ENCODE measurements around the gene KLC3. TPM values are rescaled to one million over a fixed set of nuclear protein-coding genes. Genes with fewer than 3 reads are reported as not detected.

KLC3 gene
- polyA plus RNA-seq, 1 of the 3 experiments (the other 2 are of a cell fraction), result 1.2 TPM

DNA sequence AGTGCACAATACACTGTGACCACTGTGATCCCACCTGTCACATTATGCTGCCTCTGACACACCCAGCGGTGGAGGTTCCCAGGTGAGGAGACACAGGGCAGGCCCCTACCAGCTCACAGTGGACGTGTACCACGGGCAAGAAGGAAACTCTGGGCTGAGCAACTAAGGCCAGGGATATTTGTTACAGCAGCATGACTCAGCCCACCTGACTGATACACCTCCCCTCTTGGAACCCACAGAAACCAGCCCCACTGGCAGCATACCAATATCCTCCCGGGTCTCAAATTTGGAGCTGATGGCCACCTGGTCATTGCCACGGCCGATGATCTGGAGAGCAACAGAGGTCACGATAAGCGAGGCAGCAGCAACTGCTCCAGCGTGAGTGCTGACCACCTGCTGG, 14.9 kb downstream of the KLC3 start (continued):
- TF ChIP-seq USF1 (IDR thresholded peaks at IDR 0.05; ENCODE audit: borderline replicate concordance, low read depth), result no peak

- no peak overlapping the region for H3K4me3 ChIP-seq (ENCODE audit: low read depth in 2 of 2, low read length in 1 of 2)
- no peaks in the 10 kb centered on the region for H3K27me3 ChIP-seq (ENCODE audit: insufficient read depth)
- POLR2A ChIA-PET, result no interaction called here
- no peak for DNase-seq
- H3K27ac ChIP-seq (ENCODE audit: low read depth in 2 of 2, low read length in 1 of 2), result no peak overlapping the region
- H3K4me1 ChIP-seq (ENCODE audit: control insufficient read depth in 1 of 2, insufficient read depth in 2 of 2, low read depth in 1 of 2, low read length in 1 of 2), result no peaks in the 10 kb centered on the region
- H3K9me2 ChIP-seq, result no peaks in the 10 kb centered on the region
- no peak overlapping the region for H2AFZ ChIP-seq (ENCODE audit: low read depth)
- peaks cover 14 to 51% of the 10 kb centered on the region in 2 experiments for H3K36me3 ChIP-seq (replicated peaks in 1 of 2; ENCODE audit: control insufficient read depth in 1 of 2, insufficient read depth in 2 of 2, low read length in 1 of 2)
- CTCF ChIA-PET, result interaction anchor here (0.7 to 1.6 kb wide), 3 partner anchors 14 to 174 kb away, joined by 3 to 5 read pairs (median 4); no protein-coding TSS in a partner anchor
- H3F3A ChIP-seq (replicated peaks; ENCODE audit: insufficient read depth), result no peaks in the 10 kb centered on the region
- H3K79me2 ChIP-seq (ENCODE audit: insufficient read depth), result no peaks in the 10 kb centered on the region
- 95% methylated on average over 6 of the region's 9 CpGs for WGBS (ENCODE audit: low lambda C conversion rate)
- no peak for TF ChIP-seq RAD21 (IDR thresholded peaks at IDR 0.05; ENCODE audit: low read length)
- no peak for TF ChIP-seq RCOR1 (IDR thresholded peaks at IDR 0.05; ENCODE audit: low read length)
- TF ChIP-seq TCF12 (IDR thresholded peaks at IDR 0.05), result no peak
- TF ChIP-seq MEF2A (IDR thresholded peaks at IDR 0.05; ENCODE audit: borderline replicate concordance, low read depth), result no peak
- TF ChIP-seq, protein P1, sequence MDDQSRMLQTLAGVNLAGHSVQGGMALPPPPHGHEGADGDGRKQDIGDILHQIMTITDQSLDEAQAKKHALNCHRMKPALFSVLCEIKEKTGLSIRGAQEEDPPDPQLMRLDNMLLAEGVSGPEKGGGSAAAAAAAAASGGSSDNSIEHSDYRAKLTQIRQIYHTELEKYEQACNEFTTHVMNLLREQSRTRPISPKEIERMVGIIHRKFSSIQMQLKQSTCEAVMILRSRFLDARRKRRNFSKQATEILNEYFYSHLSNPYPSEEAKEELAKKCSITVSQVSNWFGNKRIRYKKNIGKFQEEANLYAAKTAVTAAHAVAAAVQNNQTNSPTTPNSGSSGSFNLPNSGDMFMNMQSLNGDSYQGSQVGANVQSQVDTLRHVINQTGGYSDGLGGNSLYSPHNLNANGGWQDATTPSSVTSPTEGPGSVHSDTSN (IDR thresholded peaks at IDR 0.05), result no peak
- TF ChIP-seq SMC3 (IDR thresholded peaks at IDR 0.05; ENCODE audit: low read depth, low read length), result no peak
- no peak for TF ChIP-seq YY1 (IDR thresholded peaks at IDR 0.05; ENCODE audit: low read depth)
- TF ChIP-seq FOSL2 (IDR thresholded peaks at IDR 0.05; ENCODE audit: borderline replicate concordance, low read depth), result no peak
- TF ChIP-seq EP300 (IDR thresholded peaks at IDR 0.05; ENCODE audit: borderline replicate concordance in 1 of 2, low read depth in 1 of 2, low read length in 1 of 2), result no peak
- no peak for TF ChIP-seq NFIC (IDR thresholded peaks at IDR 0.05; ENCODE audit: borderline replicate concordance)
- TF ChIP-seq, protein P2, sequence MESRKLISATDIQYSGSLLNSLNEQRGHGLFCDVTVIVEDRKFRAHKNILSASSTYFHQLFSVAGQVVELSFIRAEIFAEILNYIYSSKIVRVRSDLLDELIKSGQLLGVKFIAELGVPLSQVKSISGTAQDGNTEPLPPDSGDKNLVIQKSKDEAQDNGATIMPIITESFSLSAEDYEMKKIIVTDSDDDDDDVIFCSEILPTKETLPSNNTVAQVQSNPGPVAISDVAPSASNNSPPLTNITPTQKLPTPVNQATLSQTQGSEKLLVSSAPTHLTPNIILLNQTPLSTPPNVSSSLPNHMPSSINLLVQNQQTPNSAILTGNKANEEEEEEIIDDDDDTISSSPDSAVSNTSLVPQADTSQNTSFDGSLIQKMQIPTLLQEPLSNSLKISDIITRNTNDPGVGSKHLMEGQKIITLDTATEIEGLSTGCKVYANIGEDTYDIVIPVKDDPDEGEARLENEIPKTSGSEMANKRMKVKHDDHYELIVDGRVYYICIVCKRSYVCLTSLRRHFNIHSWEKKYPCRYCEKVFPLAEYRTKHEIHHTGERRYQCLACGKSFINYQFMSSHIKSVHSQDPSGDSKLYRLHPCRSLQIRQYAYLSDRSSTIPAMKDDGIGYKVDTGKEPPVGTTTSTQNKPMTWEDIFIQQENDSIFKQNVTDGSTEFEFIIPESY (IDR thresholded peaks at IDR 0.05; ENCODE audit: borderline replicate concordance, low read depth), result no peak
- TF ChIP-seq MAX (IDR thresholded peaks at IDR 0.05; ENCODE audit: low read depth), result no peak
- TF ChIP-seq CHD2 (IDR thresholded peaks at IDR 0.05; ENCODE audit: low read length, partially characterized antibody), result no peak
- TF ChIP-seq CTCF (IDR thresholded peaks at IDR 0.05), result no peak
- TF ChIP-seq NRF1 (IDR thresholded peaks at IDR 0.05; ENCODE audit: low read depth, low read length), result no peak
- TF ChIP-seq RFX5 (IDR thresholded peaks at IDR 0.05; ENCODE audit: low read length), result no peak
- no peak for TF ChIP-seq GABPA (IDR thresholded peaks at IDR 0.05; ENCODE audit: low read depth)
- TF ChIP-seq TEAD4 (IDR thresholded peaks at IDR 0.05; ENCODE audit: borderline replicate concordance, insufficient read depth), result no peak
- no peaks in the 10 kb centered on the region for H4K20me1 ChIP-seq (ENCODE audit: insufficient read depth)
- no peak overlapping the region for H3K4me2 ChIP-seq
- H3K9ac ChIP-seq, result no peak overlapping the region
- H3K9me3 ChIP-seq, result no peaks in the 10 kb centered on the region
Measured at GRCh38 chr19:45355910-45356309, 15.4 kb downstream of the KLC3 start.

Data from SK-N-SH (cell line).